ENCODE results near the gene NEU2.
A peak's percentile ranks its signal among the peaks of the same experiment; 100 is the strongest.
"Not testable (repeated sequence)": the region's sequence is repeated elsewhere in the genome, so short reads cannot be mapped to it uniquely, and the experiment has no call there.

Gene NEU2

GRCh38 chr2:233058717-233059546 lies 26.5 kb downstream of the NEU2 start:
- no peak for DNase-seq

DNA sequence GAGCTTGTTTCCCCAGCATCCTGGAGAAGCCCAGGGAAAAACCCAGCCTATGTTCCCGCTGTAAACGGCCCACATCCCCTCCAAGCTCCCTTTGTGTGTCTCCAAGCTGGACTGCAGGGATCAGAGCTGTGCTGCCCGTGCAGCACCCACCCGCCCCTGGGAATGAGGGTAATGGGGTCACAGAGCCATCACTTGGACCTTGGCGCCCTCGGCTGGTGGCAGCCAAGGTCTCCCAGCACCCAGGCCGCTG lies 27.0 kb downstream of the NEU2 start:
- no peak for DNase-seq

DNA sequence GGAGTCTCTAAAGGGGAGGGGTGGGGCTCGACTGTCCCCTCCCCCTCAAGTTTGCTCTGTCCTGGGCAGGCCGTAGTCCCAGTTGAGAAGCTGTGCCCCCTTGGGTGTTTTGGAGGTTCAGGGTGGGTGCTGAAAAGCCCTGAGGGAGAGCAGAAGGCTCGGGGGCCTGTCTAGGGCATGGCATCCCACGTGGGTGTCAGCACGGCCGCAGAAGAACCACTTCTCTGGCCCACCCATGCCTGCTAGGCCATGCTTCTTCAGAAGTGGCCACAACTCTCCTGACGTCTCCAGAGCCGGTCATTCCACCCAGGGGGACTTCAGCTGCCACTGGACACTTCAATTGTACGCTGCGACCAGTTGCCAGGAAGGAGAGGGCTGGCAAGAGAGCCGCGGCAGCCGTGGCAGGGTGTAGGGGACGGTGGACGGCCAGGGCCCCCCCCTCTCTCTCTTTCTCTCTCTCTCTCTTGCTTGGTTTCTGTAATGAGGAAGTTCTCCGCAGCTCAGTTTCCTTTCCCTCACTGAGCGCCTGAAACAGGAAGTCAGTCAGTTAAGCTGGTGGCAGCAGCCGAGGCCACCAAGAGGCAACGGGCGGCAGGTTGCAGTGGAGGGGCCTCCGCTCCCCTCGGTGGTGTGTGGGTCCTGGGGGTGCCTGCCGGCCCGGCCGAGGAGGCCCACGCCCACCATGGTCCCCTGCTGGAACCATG lies 27.5 kb downstream of the NEU2 start, which contains the start of gene INPP5D:
TSS of gene INPP5D (plus strand) at position 546 of the 704 bp plus-strand sequence. CDS start at position 683, 137 bp downstream.
- peak; percentile 87 to 89 for DNase-seq

DNA sequence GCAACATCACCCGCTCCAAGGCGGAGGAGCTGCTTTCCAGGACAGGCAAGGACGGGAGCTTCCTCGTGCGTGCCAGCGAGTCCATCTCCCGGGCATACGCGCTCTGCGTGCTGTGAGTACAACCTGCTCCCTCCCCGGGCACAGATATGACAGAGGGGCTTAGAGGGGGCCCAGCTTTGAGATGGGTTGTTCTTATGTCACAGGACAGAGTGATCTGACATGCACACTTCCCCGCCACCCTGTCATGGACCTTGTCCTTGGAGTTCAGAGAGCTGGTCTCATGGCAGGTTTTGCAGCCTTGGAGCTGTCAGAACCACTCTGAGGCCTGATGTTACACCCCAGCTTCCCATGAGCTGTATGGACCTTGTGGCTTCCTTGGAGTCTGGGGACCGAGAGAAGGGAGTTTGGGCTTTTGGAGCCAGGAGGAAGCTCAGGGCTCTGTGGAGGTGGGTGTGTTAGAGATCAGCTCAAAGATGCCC lies 28.1 kb downstream of the NEU2 start:
- no peak for DNase-seq

- peak; percentile 33 to 44 for DNase-seq
These were observed 28.6 kb downstream of the NEU2 start for GRCh38 chr2:233060980-233061590.

DNA sequence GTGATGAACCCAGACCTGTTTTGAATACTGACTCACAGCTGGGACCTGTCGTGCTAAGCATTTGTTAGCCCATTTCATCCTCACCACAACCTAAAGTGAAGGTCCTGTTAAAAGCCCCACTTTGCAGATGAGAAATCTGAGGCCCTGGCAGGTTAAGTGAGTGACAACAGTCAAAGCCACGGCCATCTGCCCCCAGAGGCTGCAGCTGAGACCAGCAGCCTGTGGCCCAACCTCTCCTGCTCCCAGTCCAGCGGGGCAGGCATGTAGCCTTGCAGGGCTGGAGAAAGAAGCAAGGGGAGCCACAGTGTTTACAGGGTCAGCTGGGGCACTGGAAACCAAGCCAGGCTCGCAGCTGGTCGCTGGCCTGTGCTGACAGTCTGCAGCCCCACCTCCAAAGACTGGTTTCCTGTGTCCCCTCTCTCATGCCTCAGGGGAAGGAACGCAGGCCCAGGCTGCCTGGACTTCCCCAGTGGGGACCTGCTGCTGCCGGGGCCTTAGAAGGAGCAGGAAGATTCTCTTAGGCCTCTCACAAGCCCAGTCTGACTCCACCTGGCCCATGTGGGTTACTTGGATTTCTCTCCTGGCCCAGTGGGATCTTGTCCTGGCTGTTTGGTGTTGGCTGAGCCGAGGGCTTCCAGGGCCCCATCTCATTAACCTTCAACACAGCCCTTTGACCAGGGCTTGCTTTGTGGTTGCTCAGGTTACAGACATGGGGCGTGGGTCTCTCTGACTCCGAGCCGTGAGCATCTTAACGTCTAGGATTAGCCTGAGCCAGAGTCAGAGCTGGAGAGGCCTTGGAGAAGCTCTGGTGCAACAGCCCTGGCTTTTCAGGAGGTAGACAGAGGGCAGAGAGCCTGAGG lies 29.3 kb downstream of the NEU2 start:
- DNase-seq: peak; percentile 26 to 49

GRCh38 chr2:233062451-233062850 lies 30.0 kb downstream of the NEU2 start:
- no peak for DNase-seq

- DNase-seq: no peak
These were observed 30.4 kb downstream of the NEU2 start for GRCh38 chr2:233062946-233063268.

- peak in 1 of 2 donors; percentile 26 for DNase-seq
These were observed 30.9 kb downstream of the NEU2 start for GRCh38 chr2:233063269-233063975.

- no peak for DNase-seq
These were observed 31.5 kb downstream of the NEU2 start for GRCh38 chr2:233063976-233064411.

DNA sequence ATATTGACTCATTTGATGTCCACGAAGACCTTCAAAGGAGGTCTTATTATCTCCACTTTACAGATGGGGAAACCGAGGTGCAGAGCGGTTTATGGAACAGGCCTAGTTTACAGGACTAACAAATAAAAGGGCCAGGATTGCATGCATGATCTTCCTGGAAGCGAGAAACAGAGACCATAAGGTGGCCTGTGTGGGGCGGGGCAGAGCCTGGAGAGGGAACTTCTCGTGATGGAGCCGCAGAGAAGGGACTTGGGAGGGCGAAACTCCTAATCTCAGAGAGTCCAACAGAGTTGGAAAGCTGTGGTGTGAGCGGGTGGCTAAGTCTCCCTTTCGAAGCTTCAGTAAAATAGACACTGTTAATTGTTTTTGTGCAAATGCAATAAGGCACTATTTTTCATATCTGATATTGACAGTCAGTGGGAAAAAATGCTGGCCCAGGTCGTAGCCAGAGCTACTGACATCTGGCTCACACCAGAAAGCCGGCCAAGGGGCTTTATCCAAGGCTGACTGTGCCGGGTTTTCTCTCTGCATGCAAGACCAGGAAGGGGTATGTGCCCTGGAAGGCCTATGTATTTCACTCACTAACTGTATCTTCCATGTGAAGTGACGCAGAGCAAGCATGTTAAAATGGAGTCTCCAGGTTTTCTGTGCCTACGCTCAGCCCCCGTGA lies 32.2 kb downstream of the NEU2 start:
- DNase-seq: no peak

DNA sequence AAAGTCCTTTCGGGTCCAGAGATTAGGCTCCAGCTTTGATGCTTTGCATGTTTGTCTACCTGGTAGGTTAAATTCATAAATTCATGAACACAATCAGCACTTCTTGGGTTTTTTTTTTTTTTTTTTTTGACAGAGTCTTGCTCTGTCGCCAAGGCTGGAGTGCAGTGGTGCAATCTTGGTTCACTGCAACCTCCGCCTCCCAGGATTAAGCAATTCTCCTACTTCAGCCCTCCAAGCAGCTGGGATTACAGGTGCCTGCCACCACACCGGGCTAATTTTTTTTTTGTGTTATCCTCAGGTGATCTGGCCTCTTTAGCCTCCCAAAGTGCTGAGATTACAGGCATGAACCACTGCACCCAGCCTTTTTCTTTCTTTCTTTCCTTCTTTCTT lies 32.7 kb downstream of the NEU2 start:
- DNase-seq: not testable (repeated sequence)

- no peak for DNase-seq
These were observed 33.5 kb downstream of the NEU2 start for GRCh38 chr2:233065954-233066470.

GRCh38 chr2:233068762-233069418 lies 36.4 kb downstream of the NEU2 start:
- no peak for DNase-seq

- DNase-seq: no peak
These were observed 40.4 kb downstream of the NEU2 start for GRCh38 chr2:233072838-233073237.

DNA sequence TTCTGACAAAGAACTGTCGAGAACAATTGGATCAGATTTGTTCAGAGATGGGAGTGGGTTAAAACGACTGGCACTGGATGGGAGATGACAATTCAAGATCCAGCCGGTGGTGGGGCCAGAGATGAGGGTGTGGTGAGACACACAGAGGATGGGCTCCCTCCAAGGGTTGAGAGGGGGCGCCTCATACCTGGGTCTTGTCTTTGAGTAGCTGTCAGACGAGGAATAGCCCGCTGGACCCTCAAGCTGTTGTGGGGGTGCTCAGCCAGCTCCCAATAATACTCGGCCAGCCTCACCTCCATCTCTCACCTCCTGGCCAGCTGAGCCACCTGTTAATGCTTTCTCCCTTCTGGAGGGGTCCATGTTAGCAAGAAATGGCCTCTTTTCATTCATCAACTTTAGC lies 41.6 kb downstream of the NEU2 start:
- DNase-seq: no peak

- DNase-seq: no peak
These were observed 42.9 kb downstream of the NEU2 start for GRCh38 chr2:233075141-233075965.

- DNase-seq: peak; percentile 50 to 57
These were observed 43.5 kb downstream of the NEU2 start for GRCh38 chr2:233075966-233076339.

GRCh38 chr2:233076749-233077148 lies 44.3 kb downstream of the NEU2 start:
- DNase-seq: peak in 1 of 2 donors; percentile 72

- DNase-seq: peak; percentile 29 to 56
These were observed 47.0 kb downstream of the NEU2 start for GRCh38 chr2:233079473-233079877.

Measured in CD4-positive, alpha-beta T cell treated with Interferon alpha-2 for 1 hour (primary cell).